ENCODE results near the gene WFDC12.
A peak's percentile ranks its signal among the peaks of the same experiment; 100 is the strongest.

The WFDC12 gene

DNA sequence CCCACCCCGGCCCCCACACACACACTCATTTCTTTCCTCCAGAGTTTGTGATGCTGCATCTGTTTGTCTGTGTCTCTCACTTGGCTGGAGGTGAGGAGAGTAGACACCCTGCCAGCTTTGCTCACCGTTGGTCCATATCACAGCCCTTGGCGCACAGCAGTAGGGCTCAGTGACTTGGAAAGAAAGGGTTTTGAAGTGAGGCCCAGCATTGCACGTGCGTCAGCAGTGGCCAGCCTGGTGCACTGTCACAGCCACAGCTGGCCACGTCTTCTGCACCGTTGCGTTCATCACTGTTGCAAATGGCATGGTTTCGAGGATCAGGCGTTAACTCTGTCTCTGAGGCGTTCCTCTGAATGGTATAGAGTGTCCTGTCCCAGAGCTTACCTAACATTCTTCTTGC lies 13.0 kb downstream of the WFDC12 start:
- TF ChIP-seq, protein P1, sequence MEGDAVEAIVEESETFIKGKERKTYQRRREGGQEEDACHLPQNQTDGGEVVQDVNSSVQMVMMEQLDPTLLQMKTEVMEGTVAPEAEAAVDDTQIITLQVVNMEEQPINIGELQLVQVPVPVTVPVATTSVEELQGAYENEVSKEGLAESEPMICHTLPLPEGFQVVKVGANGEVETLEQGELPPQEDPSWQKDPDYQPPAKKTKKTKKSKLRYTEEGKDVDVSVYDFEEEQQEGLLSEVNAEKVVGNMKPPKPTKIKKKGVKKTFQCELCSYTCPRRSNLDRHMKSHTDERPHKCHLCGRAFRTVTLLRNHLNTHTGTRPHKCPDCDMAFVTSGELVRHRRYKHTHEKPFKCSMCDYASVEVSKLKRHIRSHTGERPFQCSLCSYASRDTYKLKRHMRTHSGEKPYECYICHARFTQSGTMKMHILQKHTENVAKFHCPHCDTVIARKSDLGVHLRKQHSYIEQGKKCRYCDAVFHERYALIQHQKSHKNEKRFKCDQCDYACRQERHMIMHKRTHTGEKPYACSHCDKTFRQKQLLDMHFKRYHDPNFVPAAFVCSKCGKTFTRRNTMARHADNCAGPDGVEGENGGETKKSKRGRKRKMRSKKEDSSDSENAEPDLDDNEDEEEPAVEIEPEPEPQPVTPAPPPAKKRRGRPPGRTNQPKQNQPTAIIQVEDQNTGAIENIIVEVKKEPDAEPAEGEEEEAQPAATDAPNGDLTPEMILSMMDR (conservative IDR thresholded peaks at IDR 0.05; ENCODE audit: low read length), result no peak
- no peak for DNase-seq (ENCODE audit: low read depth)
- no peak overlapping the region for H3K4me3 ChIP-seq (ENCODE audit: low read length)

DNA sequence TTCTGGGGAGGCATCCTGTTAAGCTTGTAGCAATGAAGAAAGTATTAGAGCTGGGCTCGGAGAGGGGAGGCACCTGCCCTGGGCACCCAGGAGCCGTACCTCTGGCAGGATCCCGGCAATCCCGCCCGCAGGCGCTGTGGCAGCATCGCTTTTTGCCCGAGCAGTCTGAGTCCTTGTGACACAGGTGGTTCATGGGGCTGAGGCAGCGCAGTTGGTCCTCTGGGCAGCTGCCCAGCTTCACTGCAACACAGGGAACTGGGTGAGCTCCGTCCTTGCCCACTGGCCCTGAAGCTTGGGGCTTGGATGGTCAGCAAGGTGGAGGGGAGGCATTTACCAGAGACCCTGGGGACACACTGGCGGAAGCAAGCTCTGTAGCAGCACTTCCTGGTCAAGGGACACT lies 14.0 kb downstream of the WFDC12 start:
- TF ChIP-seq, protein P1 (conservative IDR thresholded peaks at IDR 0.05; ENCODE audit: low read length), result no peak

DNA sequence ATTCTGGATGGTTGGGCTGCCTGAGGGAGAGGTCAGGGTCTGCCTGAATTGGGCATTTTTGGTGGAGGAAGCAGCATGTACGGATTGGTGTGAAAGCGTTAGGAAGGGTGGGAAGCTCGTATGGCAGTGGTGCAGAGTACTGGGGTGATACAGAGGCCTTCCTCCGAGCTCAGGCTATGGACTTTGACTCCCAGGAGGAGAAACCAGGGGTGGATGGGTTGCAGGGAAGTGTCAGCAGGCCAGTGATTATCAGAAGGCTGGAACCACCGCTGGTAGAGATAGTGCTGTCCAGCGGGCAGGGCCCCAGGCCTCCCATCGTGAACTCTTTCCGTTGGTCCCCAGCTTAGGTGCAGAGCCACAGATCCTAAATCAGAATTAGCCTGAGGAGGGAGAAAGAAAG lies 14.6 kb downstream of the WFDC12 start:
- no peak for DNase-seq (ENCODE audit: low read depth)
- H3K4me3 ChIP-seq (ENCODE audit: low read length), result no peak overlapping the region
- TF ChIP-seq, protein P1 (conservative IDR thresholded peaks at IDR 0.05; ENCODE audit: low read length), result no peak

More for the DNA sequence above, 14.0 kb downstream of the WFDC12 start:
- DNase-seq (ENCODE audit: low read depth), result no peak
- no peak overlapping the region for H3K4me3 ChIP-seq (ENCODE audit: low read length)

DNA sequence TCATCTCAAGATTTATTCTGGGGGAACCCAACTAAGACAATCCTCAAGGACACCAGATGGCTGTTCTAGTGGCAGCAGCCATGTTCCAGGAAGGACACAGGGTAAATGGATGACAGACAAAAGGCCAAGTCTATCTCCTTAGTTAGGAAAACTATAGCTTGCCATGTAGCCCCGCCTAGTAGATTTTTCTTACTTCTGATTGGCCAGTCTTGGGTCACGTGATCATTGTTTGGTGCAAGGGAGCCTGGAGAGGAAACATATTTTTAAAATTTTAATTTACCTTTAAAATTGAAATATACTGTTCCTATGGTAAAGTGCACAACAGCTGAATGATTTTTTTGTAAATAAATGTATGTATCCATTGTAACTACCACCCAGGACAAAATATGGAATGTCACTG lies 18.9 kb downstream of the WFDC12 start:
- DNase-seq (ENCODE audit: low read depth), result no peak
- no peak overlapping the region for H3K4me3 ChIP-seq (ENCODE audit: low read length)
- TF ChIP-seq, protein P1 (conservative IDR thresholded peaks at IDR 0.05; ENCODE audit: low read length), result no peak

DNA sequence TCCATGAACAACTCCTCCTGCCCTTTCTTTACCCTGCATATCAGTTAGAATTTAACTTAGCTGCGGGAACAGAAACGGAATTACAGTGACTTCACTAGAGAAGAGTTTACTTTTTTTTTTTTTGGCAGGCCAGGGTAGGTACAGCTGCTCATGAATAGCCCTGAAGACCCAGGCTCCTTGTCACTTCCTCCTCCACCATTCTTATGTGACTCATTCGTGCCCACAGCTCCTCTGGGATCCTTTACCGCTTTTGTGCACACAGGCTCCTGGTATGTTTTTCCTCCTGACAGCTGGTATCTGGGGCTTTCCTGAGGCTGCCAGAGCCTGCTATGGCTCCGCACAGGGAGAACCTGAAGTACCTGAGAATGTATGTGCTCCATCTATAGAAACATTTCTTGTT lies 19.5 kb downstream of the WFDC12 start:
- TF ChIP-seq, protein P1 (conservative IDR thresholded peaks at IDR 0.05; ENCODE audit: low read length), result no peak
- DNase-seq (ENCODE audit: low read depth), result peak; percentile 67
- H3K4me3 ChIP-seq (ENCODE audit: low read length), result no peak overlapping the region

DNA sequence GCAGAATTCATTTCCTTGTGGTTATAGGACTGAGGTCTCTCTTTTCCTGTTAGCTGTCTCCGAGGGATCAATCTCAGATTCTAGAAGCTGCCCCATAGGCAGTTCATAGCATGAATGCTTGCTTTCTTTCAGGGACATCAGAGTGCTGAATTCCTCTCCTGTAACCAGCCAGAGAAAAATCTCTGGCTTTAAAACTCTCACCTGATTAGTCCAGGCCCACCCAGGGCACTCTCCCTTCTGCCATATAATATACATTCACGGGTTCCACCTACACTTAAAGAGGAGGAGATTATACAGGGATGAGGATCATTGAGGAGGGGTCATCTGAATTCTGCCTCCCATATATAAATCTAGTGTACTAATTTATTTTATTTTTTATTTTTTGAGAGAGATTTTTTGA lies 21.2 kb downstream of the WFDC12 start:
- DNase-seq (ENCODE audit: low read depth), result no peak
- no peak overlapping the region for H3K4me3 ChIP-seq (ENCODE audit: low read length)
- TF ChIP-seq, protein P1 (conservative IDR thresholded peaks at IDR 0.05; ENCODE audit: low read length), result no peak

DNA sequence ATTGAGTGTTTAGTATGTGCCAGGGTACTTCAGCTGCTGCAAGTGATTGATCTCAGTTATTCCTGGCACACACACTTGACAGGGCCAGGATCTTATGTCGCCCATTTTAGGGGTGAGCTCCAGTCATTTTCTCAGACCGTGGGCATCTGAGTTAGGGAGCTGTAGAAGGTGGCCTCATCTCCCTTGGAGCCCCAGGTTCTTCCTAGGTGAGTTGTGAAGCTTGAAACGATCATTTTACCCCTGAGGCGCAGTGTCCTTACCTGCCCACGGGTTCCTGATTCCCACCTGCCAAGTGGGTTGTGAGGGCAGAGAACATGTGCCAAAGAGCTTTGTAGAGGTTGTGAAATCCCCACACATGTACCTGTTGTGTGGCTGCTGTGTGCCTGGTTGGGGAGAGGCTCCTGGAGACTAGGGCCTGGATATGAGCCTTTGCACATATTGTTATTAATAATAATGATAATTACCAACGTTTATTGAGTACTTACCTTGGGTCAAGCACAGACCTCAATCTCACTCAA lies 22.9 kb downstream of the WFDC12 start:
- no peak for DNase-seq (ENCODE audit: low read depth)
- no peak overlapping the region for H3K4me3 ChIP-seq (ENCODE audit: low read length)
- TF ChIP-seq, protein P1 (conservative IDR thresholded peaks at IDR 0.05; ENCODE audit: low read length), result no peak

All from AG10803 (cell line).